Gastrocnemius medialis (tissue), 4 donors: ENCODE data around the gene MORN5. TPM values are rescaled to one million over a fixed set of nuclear protein-coding genes. Genes with fewer than 3 reads are reported as not detected.

ENCODE experiments used
- ATAC-seq, 2 donors: fragments of 150-250 bp; one replicate each; pipeline ENCODE4 v1.9.1; 2016
- DNase-seq, 2 donors: peaks; one replicate each; pipeline ENCODE4 v3.0.0-alpha.2; 2019
- H3K27ac ChIP-seq, 4 donors: fragments of 200-600 bp; sonication (generic); 1 replicate in 1 of 4; 2 replicates in 3 of 4; pipeline ENCODE4 v1.5.1; 2016 to 2018; ENCODE audit warnings: mild to moderate bottlenecking in 2 of 4, moderate library complexity in 1 of 4
- H3K27me3 ChIP-seq, 3 donors: fragments of 200-600 bp; sonication (generic) in 2 of 3; 1 replicate in 1 of 3; 2 replicates in 2 of 3; pipeline versions ENCODE4 v1.5.1 to v1.6.0; 2016 to 2019; ENCODE audit warnings: mild to moderate bottlenecking in 1 of 3, moderate library complexity in 1 of 3
- H3K36me3 ChIP-seq, 2 donors: fragments of 200-600 bp; sonication (generic) in 1 of 2; one replicate each; pipeline ENCODE4 v1.5.1; 2017 to 2018
- H3K4me1 ChIP-seq, 2 donors: fragments of 200-600 bp; sonication (generic) in 1 of 2; one replicate each; pipeline ENCODE4 v1.5.1; 2016 to 2017; ENCODE audit warnings: mild to moderate bottlenecking in 2 of 2
- H3K4me3 ChIP-seq, 4 donors: fragments of 200-600 bp; sonication (generic) in 3 of 4; 1 replicate in 1 of 4; 2 replicates in 3 of 4; pipeline ENCODE4 v1.5.1; 2016 to 2019; ENCODE audit warnings: mild to moderate bottlenecking in 2 of 4
- H3K9me3 ChIP-seq, 3 donors: fragments of 200-600 bp; sonication (generic) in 2 of 3; 1 replicate in 1 of 3; 2 replicates in 2 of 3; pipeline ENCODE4 v1.5.1; 2016 to 2019
- CTCF ChIP-seq, 5 experiments: fragments of 450-650 bp in 3 of 5; fragments of 200-600 bp in 2 of 5; sonication (generic) in 2 of 5; IDR thresholded peaks in 4 of 5; conservative IDR thresholded peaks in 1 of 5; 1 replicate in 4 of 5; 2 replicates in 1 of 5; pipeline ENCODE4 v1.5.1; 2016 to 2019; ENCODE audit warnings: antibody characterized with exemption in 5 of 5, mild to moderate bottlenecking in 3 of 5, moderate library complexity in 3 of 5
- POLR2A ChIP-seq, 2 donors: fragments of 450-650 bp; IDR thresholded peaks; one replicate each; pipeline ENCODE4 v1.6.1; 2017; ENCODE audit warnings: antibody characterized with exemption in 2 of 2, mild to moderate bottlenecking in 2 of 2, moderate library complexity in 2 of 2
- in situ Hi-C, 4 donors: fragments of 200-750 bp; cut with MboI; loops; one replicate each; pipeline versions ENCODE4 v1.15.0 to v1.8.0; 2017; ENCODE audit warnings: low sequenced_read_pairs in 4 of 4
- intact Hi-C: fragments of 100-400 bp; cut with DNase I; formaldehyde crosslinking; loops from one replicate; pipeline ENCODE4 v1.15.1; 2023; ENCODE audit warnings: low total_unique reads
- total RNA-seq, 4 donors: library from RNA; depleted of rRNA; stranded (reverse); fragments of >200 nt; gene quantifications; one replicate each; pipeline versions ENCODE4 v1.1.0 to v1.2.3, GENCODE V29; 2016

Gene MORN5
- total RNA-seq, 4 donors from 2014 or later = not detected

DNA sequence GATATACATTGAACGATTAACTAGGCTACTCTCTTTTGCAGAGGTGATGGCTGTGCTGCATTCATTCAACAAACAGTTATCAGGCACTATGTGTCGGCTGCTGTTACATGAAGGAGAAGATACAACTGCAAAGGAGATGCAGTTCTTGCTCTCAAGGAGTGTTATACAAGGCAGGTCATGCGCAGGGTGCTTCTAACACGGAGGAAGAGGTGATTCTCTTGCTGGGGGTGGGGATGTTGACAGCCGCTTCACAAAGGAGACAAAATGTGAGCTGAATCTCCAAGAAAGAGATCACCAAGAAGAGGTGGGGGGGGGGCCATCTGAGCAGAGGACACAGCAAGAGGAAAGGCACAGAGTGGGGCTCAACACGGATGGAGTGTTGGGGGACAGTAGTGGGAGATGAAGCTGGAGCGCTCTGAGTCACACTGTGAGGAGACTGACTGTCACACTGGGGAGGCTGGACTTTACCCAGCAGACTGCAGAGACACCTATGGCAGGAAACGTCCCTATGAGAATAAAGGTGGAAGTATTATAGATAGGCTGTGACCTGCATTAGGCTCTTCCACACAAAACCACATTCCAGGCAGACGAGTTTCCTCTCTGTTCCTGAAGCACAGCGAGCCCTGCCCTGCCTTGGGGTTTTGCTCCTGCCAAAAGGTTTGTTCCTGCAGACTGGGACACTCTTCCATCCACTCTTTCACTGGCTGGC is 21.0 kb upstream of the MORN5 start:
- in situ Hi-C loops (loop anchor here in 1 of 4 donors (25.0 kb wide), 1 partner anchor 674 kb away; the partner anchor contains the start of gene OR1K1), intact Hi-C loops (no loop called here)

DNA sequence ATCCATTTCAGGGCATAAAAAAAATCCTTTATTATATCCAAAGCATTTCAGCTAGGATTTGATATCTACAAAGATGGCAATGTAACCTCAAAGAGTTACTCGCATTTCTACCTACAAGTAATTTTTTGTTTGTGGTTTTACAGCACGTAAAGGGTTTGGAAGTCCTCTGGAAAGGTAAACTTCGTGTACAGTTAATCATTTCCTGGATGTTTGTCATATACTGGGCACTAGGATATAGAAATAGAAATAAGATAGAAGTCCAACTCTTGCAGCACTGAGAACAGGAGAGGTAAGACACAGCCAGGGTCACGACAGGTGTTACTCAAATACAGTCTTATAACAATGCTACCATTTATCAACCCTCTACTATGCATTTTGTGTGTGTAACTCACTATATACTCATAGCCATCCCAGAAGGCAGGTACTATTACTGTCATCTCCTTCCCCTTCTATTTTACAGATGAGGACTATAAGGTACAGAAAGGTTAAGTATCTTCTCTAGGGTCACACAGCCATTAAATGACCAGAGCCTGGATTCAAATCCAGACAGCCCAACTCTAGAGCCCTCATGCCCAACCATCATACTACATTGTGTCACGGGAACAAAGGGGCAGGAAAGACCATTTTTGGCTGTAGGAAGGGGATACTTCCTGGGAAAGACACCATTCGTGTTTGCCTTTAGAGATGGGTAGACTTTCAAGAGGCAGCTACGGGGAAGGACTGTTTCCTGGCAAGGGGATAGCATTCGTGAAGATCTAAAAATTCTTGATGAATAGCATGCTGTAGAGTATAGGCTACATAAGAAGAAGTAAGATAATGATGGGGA is 19.1 kb upstream of the MORN5 start:
- Histone ChIP-seq H3K4me3 (no peak overlapping the region), H3K27me3 (no peaks in the 10 kb centered on the region), H3K4me1 (peaks cover 17 to 28% of the 10 kb centered on the region in 2 donors), H3K9me3 (no peaks in the 10 kb centered on the region), H3K36me3 (peaks cover 0 to 31% of the 10 kb centered on the region in 2 donors), H3K27ac (peak overlapping the region; percentile 30 to 50 (median 45))
- TF ChIP-seq CTCF (IDR thresholded peaks at IDR 0.05 in 4 of 5, conservative IDR thresholded peaks at IDR 0.05 in 1 of 5) (no peak), POLR2A (IDR thresholded peaks at IDR 0.05) (no peak)
- intact Hi-C loops (no loop called here), in situ Hi-C loops (loop anchor here in 1 of 4 donors (25.0 kb wide), 1 partner anchor 672 kb away; the partner anchor contains the start of gene OR1K1)
- DNase-seq = no peak
- no peak for ATAC-seq

More for the DNA sequence above, 21.0 kb upstream of the MORN5 start:
- Histone ChIP-seq H3K27ac (no peak overlapping the region), H3K4me1 (peaks cover 17 to 25% of the 10 kb centered on the region in 2 donors), H3K9me3 (no peaks in the 10 kb centered on the region), H3K27me3 (no peaks in the 10 kb centered on the region), H3K4me3 (no peak overlapping the region), H3K36me3 (peaks cover 0 to 13% of the 10 kb centered on the region in 2 donors)
- no peak for DNase-seq
- no peak for ATAC-seq
- TF ChIP-seq POLR2A (IDR thresholded peaks at IDR 0.05) = no peak
- no peak for TF ChIP-seq CTCF (IDR thresholded peaks at IDR 0.05 in 4 of 5, conservative IDR thresholded peaks at IDR 0.05 in 1 of 5)

DNA sequence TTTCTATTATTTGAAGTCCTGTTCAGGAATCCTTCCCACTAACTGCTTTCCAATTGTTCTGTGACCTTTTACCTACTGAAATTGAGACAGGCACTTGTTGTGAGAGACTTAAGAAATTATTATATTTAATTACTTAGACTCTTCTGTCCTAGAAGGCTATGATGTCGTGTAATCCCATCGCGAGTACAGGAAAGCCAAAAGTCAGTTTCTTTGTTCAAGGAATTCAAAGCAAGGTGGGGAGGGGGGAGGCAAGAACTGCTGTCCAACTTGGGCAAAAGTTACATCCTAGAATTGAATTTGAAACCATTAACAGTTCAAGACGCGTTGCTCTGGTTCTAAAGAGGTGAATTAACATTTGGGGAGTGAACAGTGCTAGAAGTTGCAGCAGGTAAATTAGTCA is 18.0 kb upstream of the MORN5 start:
- no peaks in the 10 kb centered on the region for H3K27me3 ChIP-seq
- TF ChIP-seq CTCF (IDR thresholded peaks at IDR 0.05 in 4 of 5, conservative IDR thresholded peaks at IDR 0.05 in 1 of 5) (no peak), POLR2A (IDR thresholded peaks at IDR 0.05) (no peak)
- in situ Hi-C loops = loop anchor here in 1 of 4 donors (25.0 kb wide), 1 partner anchor 671 kb away; the partner anchor contains the start of gene OR1K1

DNA sequence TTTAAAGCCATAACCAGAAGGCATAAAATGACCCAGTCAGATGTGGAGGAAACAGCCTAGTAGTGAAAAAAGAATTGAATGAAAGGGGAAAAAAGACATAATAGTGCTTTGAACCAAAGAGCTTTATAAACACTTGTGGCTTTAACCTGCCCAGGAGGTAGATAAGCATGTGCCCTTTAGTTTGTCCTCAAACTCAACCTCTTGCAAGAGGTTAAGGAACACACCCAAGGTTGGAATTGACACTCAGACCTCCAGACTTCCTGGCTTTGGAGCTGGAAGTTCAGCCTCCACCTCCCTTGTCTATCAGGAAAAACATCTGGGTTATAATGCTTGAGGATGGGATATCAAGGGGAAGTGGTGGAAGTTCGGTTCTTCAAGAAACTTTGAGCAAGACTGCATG is 16.4 kb upstream of the MORN5 start:
- intact Hi-C loops (no loop called here), in situ Hi-C loops (loop anchor here in 1 of 4 donors (25.0 kb wide), 1 partner anchor 669 kb away; the partner anchor contains the start of gene OR1K1)
- no peak for DNase-seq
- no peaks in the 10 kb centered on the region for H3K27me3 ChIP-seq
- no peak overlapping the region for H3K4me3 ChIP-seq
- no peaks in the 10 kb centered on the region for H3K9me3 ChIP-seq
- H3K27ac ChIP-seq = peak overlapping the region in 2 of 4 donors; percentile 24 to 35
- no peak for ATAC-seq
- peaks cover 17 to 28% of the 10 kb centered on the region in 2 donors for H3K4me1 ChIP-seq
- no peak for TF ChIP-seq POLR2A (IDR thresholded peaks at IDR 0.05)
- TF ChIP-seq CTCF (IDR thresholded peaks at IDR 0.05 in 4 of 5, conservative IDR thresholded peaks at IDR 0.05 in 1 of 5) = no peak
- H3K36me3 ChIP-seq = peaks cover 0 to 58% of the 10 kb centered on the region in 2 donors

More for the DNA sequence above, 18.0 kb upstream of the MORN5 start:
- Histone ChIP-seq H3K4me1 (peaks cover 17 to 28% of the 10 kb centered on the region in 2 donors), H3K9me3 (no peaks in the 10 kb centered on the region), H3K4me3 (no peak overlapping the region), H3K36me3 (peaks cover 0 to 42% of the 10 kb centered on the region in 2 donors), H3K27ac (peak overlapping the region; percentile 30 to 50 (median 45))
- DNase-seq (no peak), ATAC-seq (peak; percentile 11 to 47)
- intact Hi-C loops = no loop called here
